H1 (cell line): ENCODE measurements around the gene EGFR. TPM values are rescaled to one million over a fixed set of nuclear protein-coding genes. Genes with fewer than 3 reads are reported as not detected.

ENCODE experiments used
- CTCF ChIA-PET: fragments of 300-600 bp; sonication (Branson Sonifier 250); formaldehyde crosslinking; loops from one replicate; lab custom pipeline; 2021; ENCODE audit not compliant: partially characterized antibody; lab: Charles Lee
- POLR2A ChIA-PET: fragments of 300-600 bp; sonication (Branson Sonifier 250); formaldehyde crosslinking; loops from one replicate; lab custom pipeline; 2021; ENCODE audit warnings: inconsistent platforms; ENCODE audit not compliant: partially characterized antibody; lab: Charles Lee
- DNase-seq, 2 experiments: peaks; one replicate each; pipeline versions ENCODE4 v3.0.0 to v3.0.0-alpha.2; 2010 to 2022; ENCODE audit warnings: low spot score in 2 of 2, low read depth in 1 of 2, mixed read lengths in 1 of 2
- FAIRE-seq: peaks from 2 replicates; lab custom pipeline; 2011; peaks lifted over from hg19 to GRCh38; lab: Jason Lieb, UNC
- H2AFZ ChIP-seq: 2 replicates; pipeline ENCODE4 v1.8.1; 2012; ENCODE audit warnings: low read length, inconsistent platforms
- H2AK5ac ChIP-seq: 2 replicates; pipeline ENCODE4 v1.6.1; 2013; ENCODE audit warnings: low read depth, low read length
- H2BK120ac ChIP-seq: replicated peaks from 2 replicates; pipeline ENCODE3; 2013; ENCODE audit warnings: low read depth, low read length, inconsistent platforms
- H2BK12ac ChIP-seq: 2 replicates; pipeline ENCODE4 v1.6.1; 2013; ENCODE audit warnings: low read depth, low read length
- H2BK15ac ChIP-seq: 2 replicates; pipeline ENCODE4 v1.6.1; 2013; ENCODE audit warnings: low read length
- H2BK20ac ChIP-seq: 2 replicates; pipeline ENCODE4 v1.6.1; 2013; ENCODE audit warnings: low read length
- H2BK5ac ChIP-seq: 2 replicates; pipeline ENCODE4 v1.6.1; 2013; ENCODE audit warnings: low read depth, low read length
- H3K14ac ChIP-seq: 2 replicates; pipeline ENCODE4 v1.6.1; 2013; ENCODE audit warnings: inconsistent platforms; ENCODE audit not compliant: insufficient read length
- H3K18ac ChIP-seq: 2 replicates; pipeline ENCODE4 v1.6.1; 2013; ENCODE audit warnings: low read length; ENCODE audit errors: extremely low read depth
- H3K23ac ChIP-seq: 2 replicates; pipeline ENCODE4 v1.6.1; 2013; ENCODE audit warnings: inconsistent platforms; ENCODE audit not compliant: insufficient read length
- H3K23me2 ChIP-seq: 2 replicates; pipeline ENCODE4 v1.6.1; 2013; ENCODE audit warnings: low read depth, low read length
- H3K27ac ChIP-seq: 2 replicates; pipeline ENCODE4 v1.6.1; 2011; ENCODE audit warnings: low read depth, low read length, inconsistent platforms
- H3K27me3 ChIP-seq, 4 experiments: replicated peaks in 1 of 4; 1 replicate in 1 of 4; 2 replicates in 3 of 4; pipeline versions ENCODE4 v1.6.1 to v1.8.1; 2011 to 2013; ENCODE audit warnings: low read length in 3 of 4, mild to moderate bottlenecking in 3 of 4, inconsistent platforms in 2 of 4, mixed read lengths in 2 of 4, moderate library complexity in 1 of 4; ENCODE audit not compliant: control insufficient read depth in 3 of 4, insufficient read depth in 3 of 4; ENCODE audit errors: extremely low read depth in 1 of 4
- H3K36me3 ChIP-seq, 4 experiments: 2 replicates each; pipeline versions ENCODE4 v1.6.1 to v1.8.1; 2011 to 2013; ENCODE audit warnings: mild to moderate bottlenecking in 4 of 4, low read length in 3 of 4, moderate library complexity in 2 of 4, control low read depth in 1 of 4, inconsistent platforms in 1 of 4; ENCODE audit not compliant: insufficient read depth in 4 of 4, control insufficient read depth in 2 of 4
- H3K4ac ChIP-seq: replicated peaks from 2 replicates; pipeline ENCODE3; 2013; ENCODE audit warnings: low read length, low read depth, mixed read lengths, inconsistent platforms; ENCODE audit not compliant: insufficient read length
- H3K4me1 ChIP-seq, 4 experiments: replicated peaks in 1 of 4; 1 replicate in 1 of 4; 2 replicates in 3 of 4; pipeline versions ENCODE4 v1.6.1 to v1.8.1; 2011 to 2013; ENCODE audit warnings: low read length in 3 of 4, inconsistent platforms in 2 of 4, mixed read lengths in 1 of 4; ENCODE audit not compliant: insufficient read depth in 4 of 4, control insufficient read depth in 3 of 4
- H3K4me2 ChIP-seq, 2 experiments: 2 replicates each; pipeline versions ENCODE4 v1.6.1 to v1.8.1; 2011 to 2013; ENCODE audit warnings: low read depth in 2 of 2, low read length in 2 of 2, control low read depth in 1 of 2, inconsistent platforms in 1 of 2, mild to moderate bottlenecking in 1 of 2; ENCODE audit not compliant: insufficient read depth in 1 of 2
- H3K4me3 ChIP-seq, 4 experiments: fragments of 200-600, 300-600 bp in 1 of 4; sonication (generic), shearing (Covaris generic), sonication (Bioruptor Twin) in 1 of 4; 2 replicates each; pipeline versions ENCODE4 v1.5.1 to v1.8.1; 2011 to 2016; ENCODE audit warnings: low read length in 4 of 4, low read depth in 3 of 4, control low read depth in 2 of 4, inconsistent platforms in 2 of 4, mild to moderate bottlenecking in 2 of 4, mixed read lengths in 1 of 4, moderate library complexity in 1 of 4; ENCODE audit not compliant: insufficient read depth in 2 of 4; ENCODE audit errors: extremely low read depth in 1 of 4
- H3K56ac ChIP-seq: replicated peaks from 2 replicates; pipeline ENCODE3; 2013; ENCODE audit warnings: low read depth, mild to moderate bottlenecking, mixed read lengths, low read length, inconsistent platforms; ENCODE audit not compliant: insufficient read length
- H3K79me1 ChIP-seq: 2 replicates; pipeline ENCODE4 v1.6.1; 2013; ENCODE audit warnings: low read depth, low read length, control low read depth
- H3K79me2 ChIP-seq, 2 experiments: 2 replicates each; pipeline versions ENCODE4 v1.6.1 to v1.8.1; 2012 to 2013; ENCODE audit warnings: low read length in 2 of 2, mild to moderate bottlenecking in 2 of 2, inconsistent platforms in 1 of 2; ENCODE audit not compliant: insufficient read depth in 2 of 2, control insufficient read depth in 1 of 2
- H3K9ac ChIP-seq, 4 experiments: replicated peaks in 1 of 4; 1 replicate in 1 of 4; 2 replicates in 3 of 4; pipeline versions ENCODE4 v1.6.1 to v1.8.1; 2011 to 2013; ENCODE audit warnings: low read depth in 3 of 4, low read length in 3 of 4, control low read depth in 2 of 4, mild to moderate bottlenecking in 2 of 4, moderate library complexity in 2 of 4, inconsistent platforms in 1 of 4; ENCODE audit errors: extremely low read depth in 1 of 4
- H3K9me3 ChIP-seq, 2 experiments: 2 replicates each; pipeline versions ENCODE4 v1.6.1 to v1.8.1; 2012 to 2013; ENCODE audit warnings: mild to moderate bottlenecking in 2 of 2, moderate library complexity in 2 of 2, control low read depth in 1 of 2, inconsistent platforms in 1 of 2, low read depth in 1 of 2, low read length in 1 of 2, mixed read lengths in 1 of 2; ENCODE audit not compliant: insufficient read depth in 2 of 2
- H4K20me1 ChIP-seq, 2 experiments: replicated peaks in 1 of 2; 2 replicates each; pipeline versions ENCODE3 to v1.8.1; 2011 to 2013; ENCODE audit warnings: inconsistent platforms in 2 of 2, low read length in 2 of 2, mild to moderate bottlenecking in 1 of 2; ENCODE audit not compliant: insufficient read depth in 2 of 2, control insufficient read depth in 1 of 2
- H4K5ac ChIP-seq: 2 replicates; pipeline ENCODE4 v1.6.1; 2013; ENCODE audit warnings: low read length, low read depth, mixed read lengths, inconsistent platforms; ENCODE audit not compliant: insufficient read length
- H4K8ac ChIP-seq: 2 replicates; pipeline ENCODE4 v1.8.0; 2013; ENCODE audit warnings: mild to moderate bottlenecking, moderate library complexity, low read length, inconsistent platforms; ENCODE audit not compliant: insufficient read depth; ENCODE audit errors: extremely low read depth
- H4K91ac ChIP-seq: replicated peaks from 2 replicates; pipeline ENCODE3; 2013; ENCODE audit warnings: low read length, mixed read lengths, inconsistent platforms; ENCODE audit not compliant: insufficient read length
- ASH2L ChIP-seq: fragments of 200-600, 300-600 bp; sonication (generic); IDR thresholded peaks from one replicate; pipeline ENCODE4 v1.7.1; 2017; ENCODE audit warnings: low read length
- ATF3 ChIP-seq: IDR thresholded peaks from 2 replicates; pipeline ENCODE4 v1.6.1; 2011; ENCODE audit warnings: low read depth, mild to moderate bottlenecking, low read length; ENCODE audit not compliant: insufficient read depth
- CHD1 ChIP-seq: IDR thresholded peaks from 2 replicates; pipeline ENCODE4 v1.6.1; 2012; ENCODE audit warnings: low read depth, low read length, improper control_type of control experiment
- CTCF ChIP-seq, 3 experiments: IDR thresholded peaks; 1 replicate in 2 of 3; 2 replicates in 1 of 3; pipeline versions ENCODE4 v1.5.1 to v1.6.1; 2011; ENCODE audit warnings: low read length in 3 of 3, mild to moderate bottlenecking in 3 of 3, inconsistent platforms in 2 of 3, low read depth in 1 of 3, moderate library complexity in 1 of 3; ENCODE audit not compliant: insufficient read depth in 1 of 3; ENCODE audit errors: control extremely low read depth in 1 of 3
- GTF2F1 ChIP-seq: IDR thresholded peaks from 2 replicates; pipeline ENCODE4 v1.6.1; 2012; ENCODE audit warnings: low read depth, low read length, improper control_type of control experiment, borderline replicate concordance
- HDAC6 ChIP-seq: IDR thresholded peaks from one replicate; pipeline ENCODE4 v1.7.1; 2012; ENCODE audit warnings: low read depth, mild to moderate bottlenecking, inconsistent platforms, low read length, moderate library complexity
- JUN ChIP-seq: IDR thresholded peaks from 2 replicates; pipeline ENCODE4 v1.6.1; 2011; ENCODE audit warnings: low read depth, mild to moderate bottlenecking, improper control_type of control experiment, low read length
- NRF1 ChIP-seq: IDR thresholded peaks from 2 replicates; pipeline ENCODE4 v1.6.1; 2011; ENCODE audit warnings: mild to moderate bottlenecking, low read depth, low read length, improper control_type of control experiment
- RAD21 ChIP-seq, 2 experiments: IDR thresholded peaks in 1 of 2; conservative IDR thresholded peaks in 1 of 2; 2 replicates each; pipeline ENCODE4 v1.6.1; 2011; ENCODE audit warnings: low read depth in 2 of 2, low read length in 2 of 2, improper control_type of control experiment in 1 of 2, inconsistent platforms in 1 of 2, mild to moderate bottlenecking in 1 of 2, moderate library complexity in 1 of 2
- TCF12 ChIP-seq: IDR thresholded peaks from 2 replicates; pipeline ENCODE4 v1.6.1; 2011; ENCODE audit warnings: low read depth, mild to moderate bottlenecking, low read length
- TEAD4 ChIP-seq: IDR thresholded peaks from 2 replicates; pipeline ENCODE4 v1.6.1; 2012; ENCODE audit warnings: low read depth, low read length, inconsistent platforms, mixed read lengths
- WGBS, 2 experiments: shearing (Covaris generic) in 1 of 2; methylation state at CpG; one replicate each; pipeline versions ENCODE4 v1.1.6 to v1.1.7; 2013 to 2015; ENCODE audit warnings: low lambda C conversion rate in 2 of 2, mixed read lengths in 2 of 2, inconsistent platforms in 1 of 2, low coverage in 1 of 2, missing lambda C conversion rate in 1 of 2; ENCODE audit not compliant: insufficient replicate concordance in 2 of 2, insufficient coverage in 1 of 2, insufficient read length in 1 of 2; ENCODE audit errors: extremely low coverage in 1 of 2, missing lambda C conversion rate in 1 of 2; 5-methylcytosine and 5-hydroxymethylcytosine counted together
- polyA plus RNA-seq, 7 experiments: library from polyadenylated mRNA; depleted of rRNA in 3 of 7; stranded (reverse) in 5 of 7; unstranded in 2 of 7; fragments of >200 nt in 5 of 7; fragments of 200-250 nt in 2 of 7; gene quantifications; 1 replicate in 5 of 7; 2 replicates in 1 of 7; 4 replicates in 1 of 7; pipeline versions ENCODE4 v1.2.1 to v1.2.3, GENCODE V29; 2011 to 2013; ENCODE audit warnings: missing spikeins in 2 of 7, mixed read lengths in 2 of 7
- total RNA-seq: library from RNA; stranded (reverse); fragmentation: NEBNext Ultra II Directional; extraction: Animal tissue kit (Norgen Biotek cat#: 25700); gene quantifications from 2 replicates; pipeline ENCODE4 v1.2.1, GENCODE V29; 2021

The EGFR gene
- total and polyA plus RNA-seq, 2 of the 8 experiments (the other 6 are each of a cell fraction or from before 2014, with no cell fraction given) = 1.9 to 5.8 TPM

- no peak for FAIRE-seq
- Histone ChIP-seq H4K8ac (no peak overlapping the region), H2BK5ac (no peak overlapping the region), H3K4ac (no peak overlapping the region), H3K9ac (no peak overlapping the region), H3K79me2 (no peaks in the 10 kb centered on the region), H4K20me1 (no peaks in the 10 kb centered on the region), H2AK5ac (no peak overlapping the region), H3K56ac (no peak overlapping the region), H3K23ac (no peak overlapping the region), H3K36me3 (no peaks in the 10 kb centered on the region), H2BK20ac (no peak overlapping the region), H4K91ac (no peak overlapping the region), H3K23me2 (no peaks in the 10 kb centered on the region; the same call in 1 of the 2 replicates), H3K14ac (no peak overlapping the region), H3K4me1 (no peaks in the 10 kb centered on the region; a peak in 1 of 7 replicates), H3K9me3 (no peaks in the 10 kb centered on the region), H3K4me2 (no peak overlapping the region), H3K27ac (no peak overlapping the region), H4K5ac (no peak overlapping the region), H3K4me3 (no peak overlapping the region), H2BK120ac (no peak overlapping the region), H2BK15ac (no peak overlapping the region), H2BK12ac (no peak overlapping the region), H3K27me3 (no peaks in the 10 kb centered on the region), H3K79me1 (no peaks in the 10 kb centered on the region), H3K18ac (no peak overlapping the region), H2AFZ (no peak overlapping the region)
- WGBS, 2 experiments = 94% methylated on average over 2 of the region's 2 CpGs; no CpG with 5 or more reads in 1 of the 2 experiments
- no peak for DNase-seq
- ChIA-PET CTCF (interaction anchor here (1.0 kb wide), 1 partner anchor 70 kb away, joined by 3 read pairs; no protein-coding TSS in a partner anchor), POLR2A (no interaction called here)
- no peak for TF ChIP-seq HDAC6
- no peak for TF ChIP-seq ASH2L
- TF ChIP-seq CTCF (IDR thresholded peaks at IDR 0.05; ENCODE audit: control extremely low read depth in 1 of 3, insufficient read depth in 1 of 3, low read depth in 1 of 3, low read length in 3 of 3) = no peak
- no peak for TF ChIP-seq JUN
- TF ChIP-seq TCF12 = no peak
- no peak for TF ChIP-seq GTF2F1
- no peak for TF ChIP-seq TEAD4
- TF ChIP-seq CHD1 = no peak
- TF ChIP-seq ATF3 = no peak
- TF ChIP-seq RAD21 (IDR thresholded peaks at IDR 0.05 in 1 of 2, conservative IDR thresholded peaks at IDR 0.05 in 1 of 2; ENCODE audit: low read depth in 2 of 2, low read length in 2 of 2) = no peak
- no peak for TF ChIP-seq NRF1
These were observed 41.3 kb downstream of the EGFR start for GRCh38 chr7:55060085-55060484.
